PC-9 (cell line): ENCODE results near the gene KEAP1.

Experiments
- EZH2 ChIP-seq: fragments of 200-600 bp; sonication (generic); IDR thresholded peaks from 2 replicates; pipeline ENCODE4 v1.8.0; 2017; ENCODE audit warnings: antibody characterized with exemption, low read depth
- TF ChIP-seq, protein P1 (sequence below): fragments of 200-600 bp; sonication (generic); conservative IDR thresholded peaks from 2 replicates; pipeline ENCODE4 v1.6.1; 2017; ENCODE audit warnings: mixed run types, antibody characterized with exemption, mild to moderate bottlenecking, moderate library complexity

DNA sequence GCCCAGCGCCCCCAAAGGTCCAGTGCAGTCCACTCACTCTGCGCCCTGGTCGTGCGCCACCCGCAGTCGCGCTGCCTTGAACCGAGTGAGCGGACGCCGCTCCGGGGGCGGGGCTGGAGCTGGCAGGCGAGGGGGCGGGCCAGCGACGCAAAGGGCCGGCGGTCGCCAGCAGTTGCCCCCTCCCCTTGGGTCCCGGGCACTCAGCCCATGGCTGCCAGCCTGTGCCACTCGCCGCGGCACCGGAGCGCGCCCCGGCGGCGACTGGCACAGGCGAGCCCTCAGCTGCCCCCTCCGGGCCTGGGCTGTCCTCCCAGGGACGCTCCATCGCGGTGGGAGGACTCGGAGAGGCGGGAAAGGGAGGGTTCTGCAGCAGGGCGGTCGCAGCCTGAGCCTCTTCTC, 14.2 kb upstream of the KEAP1 start, which contains the start of gene S1PR5:
- TF ChIP-seq, protein P1, sequence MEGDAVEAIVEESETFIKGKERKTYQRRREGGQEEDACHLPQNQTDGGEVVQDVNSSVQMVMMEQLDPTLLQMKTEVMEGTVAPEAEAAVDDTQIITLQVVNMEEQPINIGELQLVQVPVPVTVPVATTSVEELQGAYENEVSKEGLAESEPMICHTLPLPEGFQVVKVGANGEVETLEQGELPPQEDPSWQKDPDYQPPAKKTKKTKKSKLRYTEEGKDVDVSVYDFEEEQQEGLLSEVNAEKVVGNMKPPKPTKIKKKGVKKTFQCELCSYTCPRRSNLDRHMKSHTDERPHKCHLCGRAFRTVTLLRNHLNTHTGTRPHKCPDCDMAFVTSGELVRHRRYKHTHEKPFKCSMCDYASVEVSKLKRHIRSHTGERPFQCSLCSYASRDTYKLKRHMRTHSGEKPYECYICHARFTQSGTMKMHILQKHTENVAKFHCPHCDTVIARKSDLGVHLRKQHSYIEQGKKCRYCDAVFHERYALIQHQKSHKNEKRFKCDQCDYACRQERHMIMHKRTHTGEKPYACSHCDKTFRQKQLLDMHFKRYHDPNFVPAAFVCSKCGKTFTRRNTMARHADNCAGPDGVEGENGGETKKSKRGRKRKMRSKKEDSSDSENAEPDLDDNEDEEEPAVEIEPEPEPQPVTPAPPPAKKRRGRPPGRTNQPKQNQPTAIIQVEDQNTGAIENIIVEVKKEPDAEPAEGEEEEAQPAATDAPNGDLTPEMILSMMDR: no peak; the same call in 1 of the 2 replicates
- TF ChIP-seq EZH2: no peak
